ENCODE results near the gene SLC35F2. TPM values are rescaled to one million over a fixed set of nuclear protein-coding genes. Genes with fewer than 3 reads are reported as not detected.

Gene SLC35F2
- total RNA-seq, 2 donors from 2014 or later: 18.8 to 23.6 TPM

DNA sequence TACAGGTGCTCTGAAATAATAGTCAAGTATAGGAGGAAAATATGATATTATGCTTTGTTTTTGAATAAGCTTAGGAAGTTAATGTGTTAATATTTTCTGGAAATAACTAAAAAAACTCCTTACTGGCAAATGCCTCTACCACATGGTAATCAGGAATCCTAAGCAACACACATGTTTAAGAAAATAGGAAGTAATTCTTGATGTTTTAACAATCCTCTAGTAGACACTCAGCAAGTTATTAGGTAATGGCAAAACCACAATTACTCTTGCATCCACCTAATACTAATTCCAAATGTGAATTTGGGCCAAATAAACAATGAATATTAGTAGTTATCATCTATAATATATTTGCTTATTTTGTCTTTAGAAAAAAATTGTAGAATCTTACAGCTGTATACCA is 53.6 kb downstream of the SLC35F2 start:
- no peaks in the 10 kb centered on the region for H3K9me3 Mint-ChIP-seq
- Histone ChIP-seq H3K9me3 (ENCODE audit: control insufficient read depth, low read length) (no peaks in the 10 kb centered on the region), H3K27ac (ENCODE audit: low read depth, low read length) (no peak overlapping the region), H3K4me3 (ENCODE audit: low read length) (no peak overlapping the region), H3K27me3 (ENCODE audit: control insufficient read depth, insufficient read depth, low read length, poor library complexity, severe bottlenecking) (no peaks in the 10 kb centered on the region), H3K4me1 (ENCODE audit: control insufficient read depth, insufficient read depth, low read length) (peaks cover 4% of the 10 kb centered on the region), H3K36me3 (ENCODE audit: control insufficient read depth, insufficient read depth, low read length) (peaks cover 40% of the 10 kb centered on the region), H3K9ac (ENCODE audit: extremely low read depth, low read length, poor library complexity, severe bottlenecking) (no peak overlapping the region)
- no peak overlapping the region for H3K4me3 Mint-ChIP-seq
- peaks cover 34% of the 10 kb centered on the region for H3K36me3 Mint-ChIP-seq (ENCODE audit: low read depth)
- TF ChIP-seq, protein P1, sequence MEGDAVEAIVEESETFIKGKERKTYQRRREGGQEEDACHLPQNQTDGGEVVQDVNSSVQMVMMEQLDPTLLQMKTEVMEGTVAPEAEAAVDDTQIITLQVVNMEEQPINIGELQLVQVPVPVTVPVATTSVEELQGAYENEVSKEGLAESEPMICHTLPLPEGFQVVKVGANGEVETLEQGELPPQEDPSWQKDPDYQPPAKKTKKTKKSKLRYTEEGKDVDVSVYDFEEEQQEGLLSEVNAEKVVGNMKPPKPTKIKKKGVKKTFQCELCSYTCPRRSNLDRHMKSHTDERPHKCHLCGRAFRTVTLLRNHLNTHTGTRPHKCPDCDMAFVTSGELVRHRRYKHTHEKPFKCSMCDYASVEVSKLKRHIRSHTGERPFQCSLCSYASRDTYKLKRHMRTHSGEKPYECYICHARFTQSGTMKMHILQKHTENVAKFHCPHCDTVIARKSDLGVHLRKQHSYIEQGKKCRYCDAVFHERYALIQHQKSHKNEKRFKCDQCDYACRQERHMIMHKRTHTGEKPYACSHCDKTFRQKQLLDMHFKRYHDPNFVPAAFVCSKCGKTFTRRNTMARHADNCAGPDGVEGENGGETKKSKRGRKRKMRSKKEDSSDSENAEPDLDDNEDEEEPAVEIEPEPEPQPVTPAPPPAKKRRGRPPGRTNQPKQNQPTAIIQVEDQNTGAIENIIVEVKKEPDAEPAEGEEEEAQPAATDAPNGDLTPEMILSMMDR (conservative IDR thresholded peaks at IDR 0.05): no peak
- H3K27ac Mint-ChIP-seq: no peak overlapping the region
- H3K27me3 Mint-ChIP-seq (ENCODE audit: insufficient read depth): no peaks in the 10 kb centered on the region
- no peak for DNase-seq
- H3K4me1 Mint-ChIP-seq: peaks cover 4% of the 10 kb centered on the region

- no peaks in the 10 kb centered on the region for H3K27me3 Mint-ChIP-seq (ENCODE audit: insufficient read depth)
- H3K4me3 Mint-ChIP-seq: no peak overlapping the region
- H3K36me3 Mint-ChIP-seq (ENCODE audit: low read depth): peaks cover 31% of the 10 kb centered on the region
- Histone ChIP-seq H3K27ac (ENCODE audit: low read depth, low read length) (no peak overlapping the region), H3K9ac (ENCODE audit: extremely low read depth, low read length, poor library complexity, severe bottlenecking) (no peak overlapping the region), H3K4me3 (ENCODE audit: low read length) (no peak overlapping the region), H3K27me3 (ENCODE audit: control insufficient read depth, insufficient read depth, low read length, poor library complexity, severe bottlenecking) (no peaks in the 10 kb centered on the region), H3K4me1 (ENCODE audit: control insufficient read depth, insufficient read depth, low read length) (peaks cover 4% of the 10 kb centered on the region), H3K36me3 (ENCODE audit: control insufficient read depth, insufficient read depth, low read length) (peaks cover 40% of the 10 kb centered on the region), H3K9me3 (ENCODE audit: control insufficient read depth, low read length) (no peaks in the 10 kb centered on the region)
- TF ChIP-seq, protein P1 (conservative IDR thresholded peaks at IDR 0.05): no peak
- no peak for DNase-seq
- H3K9me3 Mint-ChIP-seq: no peaks in the 10 kb centered on the region
- 95% methylated on average over 1 of the region's 1 CpG; no CpG with 5 or more reads in 1 of the 2 experiments for WGBS, 2 experiments (ENCODE audit: insufficient coverage in 1 of 2, insufficient read length in 1 of 2)
- no peak overlapping the region for H3K27ac Mint-ChIP-seq
- H3K4me1 Mint-ChIP-seq: peaks cover 4% of the 10 kb centered on the region
Measured at GRCh38 chr11:107804211-107804610, 54.4 kb downstream of the SLC35F2 start.

DNA sequence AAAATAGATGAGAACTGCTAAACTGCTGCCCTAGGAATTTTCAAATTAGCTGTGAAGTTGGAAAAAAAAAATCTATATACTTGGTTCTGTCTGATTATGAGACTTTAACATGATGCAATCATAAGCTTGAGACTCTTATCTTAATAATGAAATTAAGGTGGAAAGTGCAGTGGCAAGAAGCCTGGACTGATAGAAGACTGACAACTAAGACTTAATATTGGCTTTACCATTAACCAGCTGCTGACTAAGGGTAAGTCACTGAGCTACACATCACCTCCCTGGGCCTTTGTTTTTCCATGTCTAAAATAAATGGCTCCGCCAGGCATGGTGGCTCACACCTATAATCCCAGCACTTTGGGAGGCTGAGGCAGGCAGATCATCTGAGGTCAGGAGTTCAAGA is 56.9 kb downstream of the SLC35F2 start:
- Histone ChIP-seq H3K4me3 (ENCODE audit: low read length) (no peak overlapping the region), H3K36me3 (ENCODE audit: control insufficient read depth, insufficient read depth, low read length) (peaks cover 35% of the 10 kb centered on the region), H3K9ac (ENCODE audit: extremely low read depth, low read length, poor library complexity, severe bottlenecking) (no peak overlapping the region), H3K27me3 (ENCODE audit: control insufficient read depth, insufficient read depth, low read length, poor library complexity, severe bottlenecking) (no peaks in the 10 kb centered on the region), H3K9me3 (ENCODE audit: control insufficient read depth, low read length) (no peaks in the 10 kb centered on the region), H3K27ac (ENCODE audit: low read depth, low read length) (no peak overlapping the region), H3K4me1 (ENCODE audit: control insufficient read depth, insufficient read depth, low read length) (peaks cover 4% of the 10 kb centered on the region)
- Mint-ChIP-seq H3K36me3 (ENCODE audit: low read depth) (peaks cover 22% of the 10 kb centered on the region), H3K9me3 (no peaks in the 10 kb centered on the region), H3K4me1 (peaks cover 4% of the 10 kb centered on the region), H3K27me3 (ENCODE audit: insufficient read depth) (no peaks in the 10 kb centered on the region), H3K27ac (no peak overlapping the region), H3K4me3 (no peak overlapping the region)
- DNase-seq: no peak
- TF ChIP-seq, protein P1 (conservative IDR thresholded peaks at IDR 0.05): no peak
- 88% methylated on average over 1 of the region's 1 CpG; no CpG with 5 or more reads in 1 of the 2 experiments for WGBS, 2 experiments (ENCODE audit: insufficient coverage in 1 of 2, insufficient read length in 1 of 2)

All from endodermal cell (in vitro differentiated cells).